AG09309 (cell line): Measurements from ENCODE around the gene C2orf49.

Source experiments
- DNase-seq: peaks from one replicate; pipeline ENCODE4 v3.0.0-alpha.2; 2010; ENCODE audit warnings: low read depth
- H3K4me3 ChIP-seq: 2 replicates; pipeline ENCODE4 v1.5.1; 2011; ENCODE audit warnings: mild to moderate bottlenecking, low read depth, low read length, moderate library complexity; ENCODE audit not compliant: control insufficient read depth
- CTCF ChIP-seq: IDR thresholded peaks from 2 replicates; pipeline ENCODE4 v1.5.1; 2011; ENCODE audit warnings: mild to moderate bottlenecking, low read depth, low read length, inconsistent platforms; ENCODE audit not compliant: insufficient read depth, control insufficient read depth; ENCODE audit errors: missing control alignments

The C2orf49 gene

DNA sequence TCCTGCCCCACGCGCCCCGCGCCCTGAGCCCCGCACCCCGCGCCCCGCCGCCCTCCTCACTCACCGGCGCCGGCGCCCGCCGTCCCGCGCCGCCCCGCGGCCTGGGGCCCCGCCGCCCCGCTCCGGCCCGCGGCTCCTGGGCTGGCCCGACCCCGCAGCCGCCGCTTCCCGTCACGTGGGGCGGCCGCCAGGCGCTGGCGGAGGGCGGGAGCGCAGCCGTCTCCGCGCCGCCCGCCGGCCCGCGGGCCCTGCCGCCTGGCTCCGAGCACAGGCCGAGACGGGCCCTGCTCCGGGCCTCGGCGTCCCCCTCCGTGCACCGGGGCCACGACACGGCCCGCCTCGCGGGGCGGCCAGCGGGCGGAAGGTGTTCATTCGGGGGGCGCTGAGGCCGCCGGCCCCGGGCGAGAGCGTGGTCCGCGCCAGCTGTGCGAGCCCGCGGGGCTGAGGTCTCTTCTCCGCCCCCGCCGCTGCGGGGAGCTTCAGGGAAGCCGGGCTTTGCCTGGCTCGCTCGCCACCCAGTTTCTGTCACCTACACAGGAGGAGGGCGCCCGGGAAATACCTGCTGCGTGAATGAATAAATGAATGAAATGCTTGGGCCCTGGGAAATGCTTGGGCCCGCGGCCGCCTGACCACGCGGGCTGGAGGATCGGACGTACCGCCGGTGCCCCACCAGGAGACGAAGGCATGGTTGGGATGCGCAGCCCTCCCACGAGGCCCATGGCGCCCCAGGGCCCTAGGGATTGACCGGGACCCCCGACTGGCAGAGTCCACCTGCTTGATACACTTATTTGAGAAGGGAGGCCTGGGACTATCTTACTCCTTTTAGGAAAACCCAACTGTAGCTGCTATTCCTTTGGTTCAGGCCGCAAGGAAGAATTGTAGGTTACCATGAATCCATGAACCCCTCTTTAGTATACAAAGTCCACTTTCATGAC lies 7.5 kb upstream of the C2orf49 start, which contains the start of gene TGFBRAP1:
Gene TGFBRAP1, minus strand, starts transcription at position 175 of the 935 bp plus-strand sequence. CDS start 21,434 bp downstream, outside the sequence.
- H3K4me3 ChIP-seq, result peak within 1 kb of the TSS; percentile 79
- TF ChIP-seq CTCF, result no peak
- DNase-seq, result no peak

DNA sequence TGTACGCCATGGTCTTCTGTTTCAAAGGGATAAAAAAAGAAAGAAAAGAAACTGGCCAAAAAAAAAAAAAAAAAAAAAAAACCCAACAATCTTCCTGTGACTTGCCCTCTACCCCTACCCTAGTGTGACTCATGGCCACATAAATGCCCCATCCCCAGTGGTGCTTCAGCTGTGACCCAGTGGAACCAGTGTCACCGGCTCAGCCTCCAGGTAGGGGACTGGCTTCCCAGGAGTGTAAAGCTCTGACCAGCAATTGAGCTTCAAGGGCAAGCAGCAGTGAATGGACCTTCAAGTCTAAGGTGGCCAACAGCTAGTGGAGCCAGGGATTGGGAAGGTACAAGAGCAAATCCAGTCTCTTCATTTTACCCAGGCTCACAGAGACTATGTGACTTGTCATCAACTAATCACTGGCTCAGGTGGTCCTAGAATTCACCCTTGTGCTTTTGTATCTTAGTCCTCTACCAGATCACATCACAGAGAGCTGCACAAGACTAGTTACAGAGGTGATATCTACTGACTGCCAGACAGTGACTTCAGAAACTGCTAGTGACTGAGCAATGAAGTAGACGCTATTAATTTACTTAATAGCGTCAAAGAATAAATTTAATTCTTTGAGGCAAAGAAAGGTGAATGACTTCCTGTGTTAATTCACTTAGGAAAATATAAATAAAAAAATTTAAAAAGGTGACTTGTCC lies 6.5 kb upstream of the C2orf49 start:
- DNase-seq, result no peak
- TF ChIP-seq CTCF, result no peak
- H3K4me3 ChIP-seq, result no peak overlapping the region

DNA sequence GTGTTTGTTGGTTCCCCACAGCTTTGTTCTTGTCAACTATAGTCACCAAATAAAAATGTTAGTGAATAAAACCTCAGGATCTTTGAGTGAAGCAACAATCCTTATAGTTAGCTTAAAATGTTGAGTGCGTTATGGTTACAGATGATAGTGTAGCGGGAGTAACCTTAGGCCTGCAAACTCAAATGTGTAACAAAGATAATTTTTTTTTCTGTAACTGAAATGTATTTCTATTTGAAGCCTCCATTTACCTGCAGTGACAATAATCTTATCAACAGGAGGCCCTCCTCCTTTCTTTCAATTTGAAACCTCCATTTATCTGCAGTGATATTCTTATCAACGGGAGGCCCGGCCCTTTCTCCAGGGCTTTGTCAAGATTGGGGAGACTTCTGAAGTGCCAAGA lies 3.1 kb upstream of the C2orf49 start:
- TF ChIP-seq CTCF, result no peak
- H3K4me3 ChIP-seq, result no peak overlapping the region
- DNase-seq, result no peak

- DNase-seq, result no peak
- no peak overlapping the region for H3K4me3 ChIP-seq
- no peak for TF ChIP-seq CTCF
Observed at GRCh38 chr2:105335469-105335868, 1.9 kb upstream of the C2orf49 start.

- TF ChIP-seq CTCF, result no peak
- DNase-seq, result no peak
- peak overlapping the region; percentile 87 for H3K4me3 ChIP-seq
Observed at GRCh38 chr2:105336786-105337121, 586 bp upstream of the C2orf49 start.

DNA sequence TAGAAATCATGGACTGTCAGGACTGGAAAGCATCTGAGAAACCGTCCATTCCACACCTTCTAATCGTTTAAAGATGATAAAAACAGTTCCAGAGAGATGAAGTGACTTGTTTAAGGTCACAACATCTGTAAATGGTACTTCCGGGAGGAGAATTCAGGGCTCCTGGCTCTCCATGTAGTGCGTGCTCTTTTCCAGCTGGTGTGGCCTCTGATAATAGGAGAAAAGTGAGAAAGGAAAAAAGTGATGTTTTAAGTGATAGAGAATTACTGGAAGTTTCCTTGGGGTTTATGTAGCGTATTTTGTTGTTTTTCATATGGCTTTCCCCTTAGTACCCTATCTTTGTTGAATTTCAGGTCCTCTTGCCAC lies 663 bp downstream of the C2orf49 start:
- TF ChIP-seq CTCF, result no peak
- no peak for DNase-seq
- H3K4me3 ChIP-seq, result peak overlapping the region; percentile 87
